ENCODE measurements around the gene ALG9.

- no peak for TF ChIP-seq REST (IDR thresholded peaks at IDR 0.05; ENCODE audit: borderline replicate concordance)
- TF ChIP-seq CTCF (IDR thresholded peaks at IDR 0.05; ENCODE audit: poor library complexity, severe bottlenecking) = no peak
- TF ChIP-seq EZH2 (IDR thresholded peaks at IDR 0.05; ENCODE audit: borderline replicate concordance, insufficient read depth, low read length, poor library complexity, severe bottlenecking) = no peak
- no peak for TF ChIP-seq MXI1 (conservative IDR thresholded peaks at IDR 0.05; ENCODE audit: poor library complexity, severe bottlenecking)
- no peak for TF ChIP-seq POLR2AphosphoS5 (IDR thresholded peaks at IDR 0.05)
- no peak for TF ChIP-seq EP300 (conservative IDR thresholded peaks at IDR 0.05; ENCODE audit: poor library complexity, severe bottlenecking)
- TF ChIP-seq SMC3 (conservative IDR thresholded peaks at IDR 0.05; ENCODE audit: poor library complexity) = no peak
- TF ChIP-seq TAF1 (IDR thresholded peaks at IDR 0.05; ENCODE audit: low read depth) = no peak
- TF ChIP-seq RAD21 (conservative IDR thresholded peaks at IDR 0.05) = no peak
Measured at GRCh38 chr11:111797145-111797581, 74.2 kb downstream of the ALG9 start.

All from neural cell (in vitro differentiated cells).